GM20000 (cell line): Measurements from ENCODE around the gene LIPC.

ENCODE experiments used
- DNase-seq: peaks from one replicate; pipeline ENCODE4 v3.0.0; 2012; ENCODE audit warnings: low spot score
- TF ChIP-seq, protein P1 (sequence below): IDR thresholded peaks from 2 replicates; pipeline ENCODE4 v1.5.1; 2012; ENCODE audit warnings: mild to moderate bottlenecking, control low read depth; ENCODE audit errors: extremely low read depth, missing control alignments

LIPC gene

DNA sequence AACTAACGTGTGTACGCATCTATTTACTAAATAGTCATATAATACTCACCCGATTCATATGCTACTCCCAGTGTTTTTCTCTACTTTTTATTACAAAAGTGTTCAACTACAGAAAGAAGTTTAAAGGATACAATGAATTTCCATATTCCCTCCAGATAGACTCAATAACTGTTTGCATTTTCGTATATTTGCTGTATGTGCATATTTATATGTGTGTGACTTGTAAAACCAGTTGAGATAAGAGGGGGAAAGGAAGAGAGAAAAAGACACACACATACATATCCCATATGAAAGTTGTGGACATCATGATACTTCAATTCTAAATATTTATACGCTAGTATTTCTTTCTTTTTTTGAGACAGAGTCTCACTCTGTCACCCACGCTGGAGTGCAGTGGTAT, 14.1 kb downstream of the LIPC start:
- no peak for DNase-seq
- TF ChIP-seq, protein P1, sequence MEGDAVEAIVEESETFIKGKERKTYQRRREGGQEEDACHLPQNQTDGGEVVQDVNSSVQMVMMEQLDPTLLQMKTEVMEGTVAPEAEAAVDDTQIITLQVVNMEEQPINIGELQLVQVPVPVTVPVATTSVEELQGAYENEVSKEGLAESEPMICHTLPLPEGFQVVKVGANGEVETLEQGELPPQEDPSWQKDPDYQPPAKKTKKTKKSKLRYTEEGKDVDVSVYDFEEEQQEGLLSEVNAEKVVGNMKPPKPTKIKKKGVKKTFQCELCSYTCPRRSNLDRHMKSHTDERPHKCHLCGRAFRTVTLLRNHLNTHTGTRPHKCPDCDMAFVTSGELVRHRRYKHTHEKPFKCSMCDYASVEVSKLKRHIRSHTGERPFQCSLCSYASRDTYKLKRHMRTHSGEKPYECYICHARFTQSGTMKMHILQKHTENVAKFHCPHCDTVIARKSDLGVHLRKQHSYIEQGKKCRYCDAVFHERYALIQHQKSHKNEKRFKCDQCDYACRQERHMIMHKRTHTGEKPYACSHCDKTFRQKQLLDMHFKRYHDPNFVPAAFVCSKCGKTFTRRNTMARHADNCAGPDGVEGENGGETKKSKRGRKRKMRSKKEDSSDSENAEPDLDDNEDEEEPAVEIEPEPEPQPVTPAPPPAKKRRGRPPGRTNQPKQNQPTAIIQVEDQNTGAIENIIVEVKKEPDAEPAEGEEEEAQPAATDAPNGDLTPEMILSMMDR: no peak

DNA sequence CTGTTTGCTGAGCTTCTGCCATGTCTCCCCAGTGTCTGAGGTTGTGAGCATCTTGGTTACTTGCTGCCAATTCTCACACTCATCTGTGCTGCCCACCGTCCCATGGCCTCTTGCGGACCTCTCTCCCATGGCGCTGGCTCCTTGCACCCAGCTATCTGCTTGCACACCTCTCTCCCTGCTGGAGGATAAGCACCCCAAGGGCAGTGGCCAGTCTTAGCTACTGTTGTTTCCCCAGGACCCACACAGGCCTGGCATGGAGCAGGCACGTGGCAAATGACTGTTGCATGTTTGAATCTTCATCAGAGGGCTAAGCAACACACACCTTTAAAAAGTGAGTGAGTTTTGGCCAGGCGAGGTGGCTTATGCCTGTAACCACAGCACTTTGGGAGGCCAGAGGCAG, 14.7 kb downstream of the LIPC start:
- TF ChIP-seq, protein P1: no peak
- no peak for DNase-seq

DNA sequence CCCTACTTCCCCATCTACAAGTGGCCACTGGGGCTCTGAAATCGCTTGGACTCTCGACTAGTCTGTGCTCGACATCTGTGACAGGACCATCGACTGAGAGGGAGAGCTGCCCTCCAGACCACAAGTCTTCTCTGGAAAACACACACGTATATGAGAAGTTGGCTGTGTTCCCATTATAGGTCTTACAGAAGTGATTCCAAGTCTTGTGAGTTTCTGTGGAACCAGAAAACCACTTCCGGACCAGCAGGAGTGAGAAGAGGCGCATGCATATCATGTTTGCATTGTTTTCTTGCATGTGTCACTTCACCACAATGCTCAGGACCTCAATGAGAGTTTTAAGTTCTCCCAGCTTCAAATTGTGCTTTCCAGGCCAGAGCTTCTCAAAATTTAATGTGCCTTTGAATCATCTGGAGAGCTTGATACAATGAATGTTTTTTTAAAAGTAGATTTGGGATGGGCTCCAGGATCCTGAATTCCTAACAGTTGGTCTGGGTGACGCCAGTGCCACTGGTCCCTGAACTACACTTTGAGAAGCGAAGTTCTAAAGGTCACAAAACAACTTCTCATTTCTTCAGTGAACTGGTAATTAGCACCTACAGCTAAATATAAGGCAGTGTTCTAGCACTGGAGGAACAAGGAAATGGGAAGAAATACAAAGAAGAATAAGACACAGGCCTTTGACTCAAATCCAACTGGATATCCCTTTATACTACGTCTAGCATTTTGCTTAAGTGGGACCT, 15.7 kb downstream of the LIPC start:
- TF ChIP-seq, protein P1: no peak
- no peak for DNase-seq

DNA sequence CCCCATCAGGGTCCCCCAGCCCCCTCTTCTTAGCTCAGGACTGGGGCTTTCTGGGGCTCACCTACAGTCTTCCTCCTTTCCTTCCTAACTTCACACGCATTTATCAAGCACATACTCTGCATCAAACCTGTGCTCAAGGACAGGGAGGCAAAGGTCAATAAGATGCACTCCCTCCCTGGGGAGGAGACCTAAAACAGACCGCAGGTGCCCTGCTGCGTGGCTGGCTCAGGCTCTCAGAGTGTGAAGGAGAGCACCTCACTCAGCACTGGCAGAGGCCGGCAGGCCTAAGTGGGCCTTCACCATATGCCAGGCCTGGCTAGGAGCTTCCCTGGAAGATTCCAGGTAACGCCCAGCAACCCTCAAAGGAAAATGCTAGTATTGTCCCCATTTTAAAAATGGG, 16.5 kb downstream of the LIPC start:
- no peak for DNase-seq
- TF ChIP-seq, protein P1: no peak

DNA sequence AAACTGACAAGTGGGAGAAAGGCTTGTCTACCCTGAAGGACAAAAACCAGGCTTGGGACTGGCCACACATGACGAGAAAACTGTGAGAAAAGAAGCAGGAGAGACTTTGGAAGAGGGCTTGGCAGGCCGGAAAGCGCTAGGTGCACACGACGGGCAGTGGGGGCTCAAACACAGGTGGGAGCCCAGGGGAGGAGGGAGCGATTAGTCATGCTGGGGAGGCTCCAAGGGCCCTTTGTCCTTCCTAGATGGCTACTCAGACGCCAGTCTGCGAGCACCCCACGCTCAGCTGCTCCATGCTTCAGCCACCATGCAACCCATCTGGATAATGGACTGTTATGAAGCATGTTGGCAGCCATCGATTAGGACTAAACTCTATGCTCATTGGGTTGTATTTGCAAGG, 17.1 kb downstream of the LIPC start:
- TF ChIP-seq, protein P1: no peak
- no peak for DNase-seq

DNA sequence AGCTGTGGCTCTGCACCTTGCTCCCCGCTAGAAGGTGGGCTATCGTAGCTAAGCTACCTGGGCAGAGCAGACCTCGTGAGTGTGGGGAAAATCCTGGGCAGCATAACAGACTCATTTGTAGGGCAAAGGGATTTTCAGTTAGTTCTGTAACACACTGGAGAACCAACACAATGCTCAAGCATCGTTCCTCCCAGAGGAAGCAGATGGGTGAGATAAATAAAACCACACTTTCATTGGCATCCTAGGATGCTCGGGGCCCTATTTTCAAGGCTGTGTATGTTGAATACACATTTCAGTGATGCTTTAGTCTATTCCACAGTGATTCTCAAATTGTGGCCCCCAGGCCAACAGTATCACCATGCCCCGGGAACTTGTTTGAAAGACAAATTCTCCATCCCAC, 20.0 kb downstream of the LIPC start:
- TF ChIP-seq, protein P1: no peak
- no peak for DNase-seq

DNA sequence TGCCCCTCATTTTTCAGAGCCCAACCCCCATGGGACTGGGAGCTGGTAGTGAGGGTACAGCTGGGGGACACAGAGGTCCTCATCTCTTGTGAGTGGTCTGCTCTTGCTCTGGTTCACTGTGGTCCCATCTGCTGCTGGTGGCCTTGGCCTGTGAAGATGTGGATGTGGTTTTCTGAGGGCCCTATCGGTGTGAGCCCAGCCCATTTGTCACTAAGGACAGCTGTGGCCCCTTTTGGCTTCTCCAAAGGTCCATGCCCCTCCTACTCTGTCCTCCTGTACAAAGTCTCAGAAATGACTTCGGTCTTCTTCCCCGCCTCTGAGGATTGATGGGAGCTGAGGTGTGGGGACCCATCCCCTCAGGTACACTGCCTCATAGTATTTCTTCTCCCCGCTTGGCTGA, 21.0 kb downstream of the LIPC start:
- TF ChIP-seq, protein P1: no peak
- no peak for DNase-seq
